ENCODE data around the gene HHIPL2.
"Not testable (repeated sequence)": the region's sequence is repeated elsewhere in the genome, so short reads cannot be mapped to it uniquely, and the experiment has no call there.

HHIPL2 gene

DNA sequence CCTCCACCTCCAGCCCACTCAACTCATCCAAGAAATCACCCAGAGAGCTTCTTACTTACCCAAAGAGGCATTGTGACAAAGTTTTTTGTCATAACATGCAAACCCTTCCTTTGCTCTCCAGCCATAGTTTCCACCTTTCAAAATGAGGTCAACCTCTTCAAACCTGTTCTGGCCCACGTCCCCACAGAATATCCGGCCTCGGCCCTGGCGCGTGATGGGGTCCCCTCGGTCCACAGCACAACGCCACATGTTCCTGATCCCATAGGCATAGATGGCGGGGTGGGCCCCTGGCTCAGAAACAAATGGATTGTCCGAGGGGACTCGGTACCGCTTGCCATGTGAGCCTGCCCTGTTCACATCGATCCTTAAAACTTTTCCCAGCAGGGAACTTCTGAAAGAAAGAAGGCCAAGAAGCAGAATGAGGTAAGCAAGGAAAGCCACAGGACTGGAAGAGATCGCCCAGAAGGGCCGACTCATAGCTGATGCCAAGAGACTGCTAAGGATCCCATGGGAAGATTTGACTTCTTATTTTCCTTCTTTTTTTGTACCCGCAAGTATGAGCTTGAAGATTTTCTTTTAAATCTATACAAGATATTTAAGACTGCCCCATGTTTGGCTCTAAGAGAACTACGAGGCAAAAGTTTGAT is 7.8 kb downstream of the HHIPL2 start:
- DNase-seq = no peak

DNA sequence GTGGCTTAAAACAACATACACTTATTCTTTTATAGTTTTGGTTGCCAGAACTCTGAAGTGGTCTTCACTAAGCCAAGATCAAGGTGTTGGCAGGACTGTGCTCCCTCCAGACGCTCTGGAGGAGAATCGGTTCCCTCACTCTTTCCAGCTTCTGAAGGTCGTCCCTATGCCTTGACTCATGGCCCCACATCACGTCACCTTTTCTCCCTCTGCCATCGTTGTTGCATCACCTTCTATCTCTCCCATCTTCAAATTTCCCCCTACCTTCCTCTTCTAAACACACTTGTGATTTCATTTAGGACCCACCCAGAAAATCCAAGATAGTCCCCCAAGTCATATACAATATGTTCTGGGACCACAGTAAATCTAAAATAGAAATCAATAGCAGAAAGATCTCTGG is 12.4 kb downstream of the HHIPL2 start:
- no peak for DNase-seq

DNA sequence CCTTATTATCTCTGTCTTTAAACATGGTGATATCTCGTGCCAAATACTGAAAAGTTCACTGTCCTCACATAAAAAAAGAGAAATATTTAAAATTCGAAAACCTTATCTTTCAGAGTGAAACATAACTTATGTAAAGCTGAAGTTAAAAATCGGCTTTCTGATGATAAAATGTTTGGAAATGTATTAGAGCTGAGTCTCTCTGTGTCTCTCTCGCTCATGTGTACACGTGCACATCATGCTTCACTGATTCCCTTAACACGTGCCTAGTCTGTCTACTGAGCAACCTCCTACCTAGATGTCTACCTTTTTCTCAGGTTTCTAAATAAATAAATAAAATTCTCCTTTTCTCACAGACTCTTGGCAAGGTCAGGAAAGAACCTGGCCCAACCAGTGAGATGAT is 17.1 kb downstream of the HHIPL2 start:
- DNase-seq = no peak

DNA sequence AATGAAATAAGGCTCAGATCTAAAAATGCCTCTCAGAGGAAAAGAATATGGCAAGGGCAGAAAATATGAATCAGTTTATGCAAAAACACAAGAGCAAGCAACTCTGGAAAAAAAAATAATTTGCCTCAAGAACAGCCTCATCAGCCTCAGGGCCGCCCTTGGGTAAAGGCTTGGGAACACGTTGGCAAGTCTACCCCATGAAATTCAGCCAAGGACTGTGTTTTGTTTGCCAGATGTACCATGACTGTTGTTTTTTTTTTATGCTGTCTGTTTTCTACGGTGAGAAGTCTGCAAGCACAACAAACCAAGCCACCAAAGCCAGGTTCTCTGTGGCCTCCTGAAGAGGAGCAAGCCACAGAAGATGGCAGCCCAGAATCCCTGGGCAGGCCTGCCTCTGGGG is 18.0 kb downstream of the HHIPL2 start:
- DNase-seq = no peak

DNA sequence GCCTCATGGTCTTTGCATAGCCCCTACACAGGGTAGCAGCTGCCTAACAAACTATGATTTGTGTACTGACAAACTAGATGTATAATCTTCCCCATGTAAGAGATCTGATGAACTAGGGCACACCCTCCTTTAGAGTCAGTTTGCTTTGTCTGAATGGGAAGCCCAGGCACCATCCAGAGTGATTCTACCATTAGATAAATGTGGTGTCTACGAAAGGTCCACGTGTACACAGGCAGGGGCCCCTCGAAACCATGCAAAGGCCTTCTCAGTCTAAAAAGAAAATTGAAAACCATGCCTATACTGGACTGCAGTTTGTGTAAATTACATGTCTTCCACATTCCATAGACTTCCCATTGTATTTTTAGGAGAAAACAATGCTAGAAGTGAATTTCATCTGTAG is 18.7 kb downstream of the HHIPL2 start:
- DNase-seq = no peak

DNA sequence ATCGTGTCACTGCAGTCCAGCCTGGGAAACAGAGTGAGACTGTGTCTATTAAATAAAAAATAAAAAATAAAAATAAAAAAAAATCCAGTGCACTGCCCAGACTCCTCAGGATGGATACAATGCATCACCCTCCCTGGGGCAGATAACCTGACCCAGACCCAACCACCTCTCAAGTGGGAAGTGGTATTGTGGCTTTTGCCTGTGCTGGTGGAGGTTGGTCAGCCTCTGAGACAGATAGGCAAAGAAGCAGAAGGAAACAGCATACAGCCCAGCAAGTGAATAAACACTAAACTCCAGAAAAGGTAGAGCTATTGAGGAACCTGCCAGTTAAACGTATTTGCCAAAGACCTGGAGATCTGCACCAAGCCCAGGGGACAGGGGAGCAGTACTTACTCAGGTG is 22.0 kb downstream of the HHIPL2 start:
- no peak for DNase-seq

DNA sequence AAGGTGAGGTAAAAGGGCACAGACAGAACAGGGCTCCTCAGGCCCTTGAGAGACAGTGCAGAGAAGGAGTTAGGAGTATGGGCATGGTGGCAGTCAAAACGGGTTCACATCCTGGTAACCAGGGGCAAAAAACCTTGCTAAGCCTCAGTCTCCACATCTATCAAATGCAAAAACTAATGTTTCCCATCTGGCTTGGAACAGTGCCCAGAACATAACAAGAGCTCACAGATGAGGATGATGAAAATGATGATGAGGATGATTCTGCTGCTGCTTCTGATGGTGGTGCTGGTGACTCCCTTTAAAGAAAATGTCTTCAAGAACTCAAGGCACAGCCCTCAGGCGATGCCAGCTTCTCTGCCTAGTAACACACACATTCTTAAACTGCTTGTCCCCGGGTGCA is 24.1 kb downstream of the HHIPL2 start:
- DNase-seq = no peak

DNA sequence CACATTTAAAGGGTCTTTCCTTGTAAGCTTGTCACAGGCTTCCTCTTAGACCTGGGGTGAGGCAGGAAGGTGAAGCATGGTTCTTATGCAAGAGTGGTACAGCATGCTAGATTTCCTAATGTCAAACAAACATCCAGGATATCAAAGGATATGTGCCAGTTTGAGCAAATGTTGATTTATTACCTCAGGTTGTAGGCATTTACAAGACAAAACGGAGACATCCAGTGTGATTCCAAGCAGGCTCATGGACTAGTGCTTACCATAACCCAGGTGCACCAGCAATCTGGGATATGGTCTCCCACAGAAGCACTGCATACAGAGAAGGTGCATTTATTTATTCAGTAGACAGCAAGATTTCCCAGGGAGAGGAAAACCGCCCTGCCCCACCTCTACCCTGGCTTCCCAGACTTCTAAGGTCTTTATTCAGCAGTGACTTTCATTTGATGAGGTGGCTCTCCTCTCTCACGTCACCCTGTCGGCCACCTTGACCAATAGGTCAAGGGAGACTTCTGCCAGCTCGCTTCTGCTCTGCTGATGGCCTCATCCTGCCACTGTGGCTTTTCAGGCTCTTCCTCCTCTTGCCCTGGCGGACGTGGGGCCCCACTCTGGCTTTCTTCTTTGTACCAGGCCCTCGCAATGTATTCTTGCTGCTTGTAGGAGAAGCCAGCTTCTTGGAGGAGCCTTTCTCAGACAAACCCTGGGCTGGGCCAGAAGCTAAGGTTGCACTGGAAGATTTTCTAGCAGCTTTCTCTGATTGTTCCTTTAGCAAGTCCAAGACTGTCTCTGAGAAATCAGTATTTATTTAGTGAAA is 25.6 kb downstream of the HHIPL2 start:
- DNase-seq = no peak

DNA sequence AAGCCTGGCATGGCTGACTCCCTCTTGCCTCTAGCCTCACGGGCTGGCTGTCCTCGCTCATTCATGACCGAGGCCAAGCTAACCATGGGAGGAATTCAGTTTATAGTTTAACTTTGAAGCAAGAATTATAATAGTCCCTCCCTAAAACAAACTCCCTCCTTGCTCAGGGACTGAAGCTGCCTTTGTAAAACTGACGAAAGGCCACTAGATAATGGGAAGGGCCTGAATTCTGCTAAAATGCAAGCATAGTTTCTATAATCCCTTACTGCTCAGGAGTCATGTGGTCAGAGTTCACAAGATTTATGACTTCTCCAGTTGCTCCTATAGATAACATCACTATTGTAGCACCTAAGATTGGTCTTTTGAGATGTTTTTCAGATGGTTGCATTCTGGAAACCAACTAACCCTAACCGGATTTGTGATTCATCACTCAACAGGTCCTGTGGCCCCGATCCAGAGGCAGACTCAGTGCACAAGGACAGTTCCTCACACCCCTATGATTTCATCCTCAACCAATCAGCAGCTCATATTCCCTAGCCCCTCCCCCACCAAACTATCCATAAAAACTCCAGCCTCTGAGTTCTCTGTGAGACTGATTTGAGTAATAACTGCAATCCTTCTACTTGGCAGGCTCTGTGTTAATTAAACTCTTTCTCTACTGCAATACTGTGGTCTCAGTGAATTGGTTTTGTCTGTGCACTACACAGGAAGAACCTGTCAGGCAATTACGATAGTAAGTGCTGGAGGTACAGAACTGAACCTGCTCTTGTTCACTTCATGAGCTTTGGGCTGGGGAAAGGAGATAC is 26.4 kb downstream of the HHIPL2 start:
- DNase-seq = no peak

DNA sequence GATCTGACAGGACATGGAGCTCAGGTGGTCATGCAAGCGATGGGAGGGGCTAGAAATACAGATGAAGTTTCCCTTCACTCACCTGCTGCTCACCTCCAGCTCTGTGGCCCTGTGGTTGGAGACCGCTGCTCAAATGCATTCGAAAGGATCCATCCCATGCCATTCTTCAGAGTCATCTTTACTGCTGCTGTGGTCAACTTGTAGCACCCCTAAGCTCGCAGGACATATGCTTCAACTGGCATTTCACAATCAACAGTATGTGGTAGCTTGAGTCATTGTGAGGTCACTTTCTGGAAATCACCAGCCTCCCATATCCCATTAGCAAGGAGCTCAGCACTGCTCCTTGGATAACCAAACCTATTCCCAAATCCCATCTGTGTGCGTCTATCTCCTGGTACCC is 58.4 kb downstream of the HHIPL2 start:
- DNase-seq = not testable (repeated sequence)

DNA sequence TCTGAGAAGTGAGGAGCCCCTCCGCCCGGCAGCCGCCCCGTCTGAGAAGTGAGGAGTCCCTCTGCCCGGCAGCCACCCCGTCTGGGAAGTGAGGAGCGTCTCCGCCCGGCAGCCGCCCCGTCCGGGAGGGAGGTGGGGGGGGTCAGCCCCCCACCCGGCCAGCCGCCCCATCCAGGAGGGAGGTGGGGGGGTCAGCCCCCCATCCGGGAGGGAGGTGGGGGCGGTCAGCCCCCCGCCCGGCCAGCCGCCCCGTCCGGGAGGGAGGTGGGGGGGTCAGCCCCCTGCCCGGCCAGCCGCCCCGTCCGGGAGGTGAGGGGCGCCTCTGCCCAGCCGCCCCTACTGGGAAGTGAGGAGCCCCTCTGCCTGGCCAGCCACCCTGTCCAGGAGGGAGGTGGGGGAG is 60.1 kb downstream of the HHIPL2 start:
- not testable (repeated sequence) for DNase-seq

DNA sequence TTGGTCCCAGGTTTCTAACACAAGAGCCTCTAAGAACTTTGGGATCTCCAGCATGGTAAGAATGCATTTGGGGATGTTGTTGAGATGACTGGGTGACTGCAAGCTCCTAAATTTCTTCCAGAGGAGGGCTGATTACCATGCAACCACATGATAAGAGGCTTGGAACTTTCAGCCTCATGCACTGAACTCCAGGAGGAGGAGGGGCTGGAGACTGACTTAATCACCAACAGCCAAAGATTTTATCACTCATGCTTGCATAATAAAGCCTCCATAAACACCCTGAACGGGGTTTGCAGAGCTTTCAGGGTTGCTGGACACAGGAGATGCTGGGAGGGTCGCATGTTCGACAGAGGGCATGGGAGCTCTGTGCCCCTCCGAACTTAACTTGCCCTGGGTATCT is 63.9 kb downstream of the HHIPL2 start:
- DNase-seq = not testable (repeated sequence)

DNA sequence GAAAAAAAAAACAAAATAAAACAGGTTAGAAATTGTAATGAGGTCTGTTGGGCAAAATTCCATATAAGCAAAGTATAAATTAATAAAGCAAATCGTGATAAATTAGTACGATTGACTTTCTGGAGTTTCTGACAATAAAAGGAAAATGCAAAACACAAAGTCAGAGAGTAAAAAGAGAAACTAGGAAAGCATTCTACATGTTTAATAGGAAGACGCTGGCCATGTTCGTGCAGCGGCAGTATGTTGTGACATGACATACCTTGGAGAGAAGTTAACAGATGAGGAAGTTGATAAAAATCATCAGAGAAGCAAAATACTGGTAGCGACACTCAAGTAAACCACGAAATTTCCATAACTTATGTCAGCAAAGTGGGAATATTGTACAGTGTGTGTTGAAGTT is 68.3 kb downstream of the HHIPL2 start:
- not testable (repeated sequence) for DNase-seq

DNA sequence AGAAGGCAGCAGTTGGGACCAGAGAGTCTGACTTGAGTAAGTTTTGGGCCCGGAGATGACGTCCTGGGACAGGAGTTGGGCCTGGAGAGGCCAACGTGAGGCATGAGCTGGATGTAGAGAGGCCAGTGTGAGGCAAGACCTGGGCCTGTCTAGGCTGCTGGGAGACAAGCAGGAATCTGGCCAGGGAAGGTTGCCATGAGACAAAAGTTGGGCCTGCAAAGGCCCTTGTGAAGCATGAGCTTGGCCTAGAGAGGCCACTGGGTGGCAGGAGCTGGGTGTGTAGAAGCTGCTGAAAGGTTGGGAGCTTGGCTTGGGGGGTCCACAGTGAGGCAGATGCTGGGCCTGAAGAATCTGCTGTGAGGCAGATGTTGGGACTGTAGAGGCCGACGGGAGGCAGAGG is 71.5 kb downstream of the HHIPL2 start:
- not testable (repeated sequence) for DNase-seq

DNA sequence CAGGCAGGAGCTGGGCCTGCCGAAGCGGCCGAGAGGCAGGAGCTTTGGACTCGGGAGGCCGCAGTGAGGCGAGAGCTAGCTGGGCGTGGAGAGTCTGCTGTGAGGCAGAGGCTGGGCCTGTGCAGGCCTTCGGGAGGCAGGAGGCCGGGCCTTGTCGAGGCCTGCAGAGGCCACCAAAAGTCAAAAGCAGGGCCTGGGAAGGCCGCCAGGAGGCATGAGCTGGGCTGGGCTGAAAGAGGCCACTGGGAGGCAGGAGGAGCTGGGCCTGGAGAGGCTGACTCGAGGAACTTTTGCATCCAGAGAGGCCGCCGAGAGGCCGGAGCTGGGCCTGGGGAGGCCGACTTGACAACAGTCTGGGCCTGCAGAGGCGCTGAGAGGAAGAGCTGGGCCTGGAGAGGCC is 74.2 kb downstream of the HHIPL2 start:
- DNase-seq = not testable (repeated sequence)

DNA sequence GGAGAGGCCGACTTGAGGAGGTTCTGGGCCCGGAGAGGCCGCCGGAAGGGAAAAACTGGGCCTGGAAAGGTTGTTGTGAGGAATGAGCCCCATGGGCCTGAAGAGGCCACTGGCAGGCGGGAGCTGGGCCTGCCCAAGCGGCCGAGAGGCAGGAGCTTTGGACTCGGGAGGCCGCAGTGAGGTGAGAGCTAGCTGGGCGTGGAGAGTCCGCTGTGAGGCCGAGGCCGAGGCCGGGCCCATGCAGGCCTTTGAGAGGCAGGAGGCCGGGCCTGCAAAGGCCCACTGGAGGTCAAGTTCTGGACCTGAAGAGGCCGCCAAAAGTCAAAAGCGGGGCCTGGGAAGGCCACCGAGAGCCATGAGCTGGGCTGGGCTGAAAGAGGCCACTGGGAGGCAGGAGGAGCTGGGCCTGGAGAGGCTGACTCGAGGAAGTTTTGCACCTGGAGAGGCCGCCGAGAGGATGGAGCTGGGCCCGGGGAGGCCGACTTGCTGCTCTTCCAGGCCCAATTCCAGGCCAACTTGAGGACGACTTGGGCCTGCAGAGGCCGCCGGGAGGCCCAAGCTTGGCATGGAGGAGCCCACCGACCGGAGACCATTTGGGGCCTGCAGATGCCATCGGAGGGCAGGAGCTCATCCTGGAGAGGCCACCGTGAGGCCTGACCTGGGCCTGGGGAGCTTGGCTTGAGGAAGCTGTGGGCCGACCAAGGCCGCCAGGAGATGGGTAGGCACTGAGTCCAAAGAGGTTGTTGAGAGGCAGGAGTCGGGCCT is 74.9 kb downstream of the HHIPL2 start:
- not testable (repeated sequence) for DNase-seq

Data from NCI-H187 (cell line).